B cell (primary cell): ENCODE results near the gene TOMM34. TPM values are rescaled to one million over a fixed set of nuclear protein-coding genes. Genes with fewer than 3 reads are reported as not detected.

ENCODE experiments used
- ATAC-seq: fragments of 200-7000 bp; cut with Tn5 transposase; one replicate; pipeline ENCODE4 v1.10.0; 2021; ENCODE audit warnings: low read depth, mild to moderate bottlenecking, moderate number of reproducible peaks, moderate library complexity
- CTCF ChIA-PET: fragments of 350-600 bp; sonication (Branson Sonifier 250); formaldehyde crosslinking; loops from one replicate; lab custom pipeline; 2021; ENCODE audit warnings: antibody characterized with exemption, inconsistent platforms; lab: Charles Lee
- POLR2A ChIA-PET: fragments of 350-600 bp; sonication (Branson Sonifier 250); formaldehyde crosslinking; loops from one replicate; lab custom pipeline; 2021; ENCODE audit warnings: antibody characterized with exemption; lab: Charles Lee
- DNase-seq: peaks from one replicate; pipeline ENCODE4 v3.0.0; 2013
- H2AFZ ChIP-seq: 2 replicates; pipeline ENCODE4 v1.6.1; 2012; ENCODE audit warnings: mild to moderate bottlenecking, low read depth, low read length; ENCODE audit not compliant: insufficient read depth, poor library complexity, severe bottlenecking
- H3K27ac ChIP-seq, 2 donors: 1 replicate in 1 of 2; 2 replicates in 1 of 2; pipeline ENCODE4 v1.5.1; 2012 to 2013; ENCODE audit warnings: low read length in 2 of 2, mild to moderate bottlenecking in 2 of 2, moderate library complexity in 1 of 2
- H3K27me3 ChIP-seq, 4 experiments: fragments of 200-600 bp in 1 of 4; sonication (generic) in 1 of 4; replicated peaks in 1 of 4; 1 replicate in 2 of 4; 2 replicates in 2 of 4; pipeline versions ENCODE4 v1.6.1 to v1.7.0; 2013 to 2016; ENCODE audit warnings: low read length in 3 of 4, mild to moderate bottlenecking in 2 of 4, mixed read lengths in 1 of 4, moderate library complexity in 1 of 4; ENCODE audit not compliant: insufficient read depth in 4 of 4, control insufficient read depth in 3 of 4; ENCODE audit errors: control extremely low read depth in 1 of 4
- H3K36me3 ChIP-seq, 2 experiments: replicated peaks in 1 of 2; 1 replicate in 1 of 2; 2 replicates in 1 of 2; pipeline versions ENCODE4 v1.6.1 to v1.7.1; 2013; ENCODE audit warnings: low read length in 1 of 2; ENCODE audit not compliant: insufficient read depth in 2 of 2, control insufficient read depth in 1 of 2; ENCODE audit errors: control extremely low read depth in 1 of 2, extremely low read depth in 1 of 2
- H3K4me1 ChIP-seq, 2 donors: fragments of 200-600 bp in 1 of 2; sonication (generic) in 1 of 2; 1 replicate in 1 of 2; 2 replicates in 1 of 2; pipeline versions ENCODE4 v1.5.1 to v1.6.1; 2013 to 2017; ENCODE audit warnings: low read length in 2 of 2; ENCODE audit not compliant: control insufficient read depth in 2 of 2, insufficient read depth in 2 of 2
- H3K4me2 ChIP-seq: replicated peaks from 2 replicates; pipeline ENCODE3; 2012; ENCODE audit warnings: mild to moderate bottlenecking, low read depth, low read length; ENCODE audit not compliant: poor library complexity, severe bottlenecking
- H3K4me3 ChIP-seq, 5 experiments: fragments of 200-600 bp in 1 of 5; sonication (generic) in 1 of 5; 1 replicate in 3 of 5; 2 replicates in 2 of 5; pipeline versions ENCODE4 v1.5.1 to v1.7.0; 2011 to 2016; ENCODE audit warnings: low read length in 4 of 5, mild to moderate bottlenecking in 4 of 5, low read depth in 2 of 5, control low read depth in 1 of 5, moderate library complexity in 1 of 5; ENCODE audit not compliant: insufficient read depth in 1 of 5; ENCODE audit errors: control extremely low read depth in 1 of 5, extremely low read depth in 1 of 5
- H3K79me2 ChIP-seq: fragments of 200-600 bp; sonication (generic); one replicate; pipeline ENCODE4 v1.6.0; 2016; ENCODE audit warnings: low read length; ENCODE audit not compliant: control insufficient read depth, insufficient read depth
- H3K9ac ChIP-seq: fragments of 200-600 bp; sonication (generic); 2 replicates; pipeline ENCODE4 v1.6.1; 2017; ENCODE audit warnings: mild to moderate bottlenecking, low read length, moderate library complexity
- H3K9me3 ChIP-seq, 3 donors: one replicate each; pipeline versions ENCODE4 v1.6.1 to v1.7.1; 2013; ENCODE audit warnings: low read length in 2 of 3; ENCODE audit not compliant: control insufficient read depth in 2 of 3, insufficient read depth in 1 of 3; ENCODE audit errors: control extremely low read depth in 1 of 3
- H4K20me1 ChIP-seq: 2 replicates; pipeline ENCODE4 v1.6.0; 2012; ENCODE audit warnings: mild to moderate bottlenecking, low read length; ENCODE audit not compliant: insufficient read depth, control insufficient read depth, poor library complexity, severe bottlenecking
- H3K27ac Mint-ChIP-seq: one replicate; pipeline ENCODE4 v1.8.0; 2021; ENCODE audit warnings: mixed read lengths
- H3K27me3 Mint-ChIP-seq: one replicate; pipeline ENCODE4 v1.8.0; 2021; ENCODE audit warnings: mixed read lengths
- H3K4me1 Mint-ChIP-seq: one replicate; pipeline ENCODE4 v1.8.0; 2021; ENCODE audit warnings: mixed read lengths
- H3K4me3 Mint-ChIP-seq: one replicate; pipeline ENCODE4 v1.8.0; 2021; ENCODE audit warnings: mixed read lengths
- H3K9me3 Mint-ChIP-seq: one replicate; pipeline ENCODE4 v1.8.0; 2022; ENCODE audit warnings: mixed read lengths; ENCODE audit not compliant: insufficient read depth
- CTCF ChIP-seq: fragments of 200-600 bp; IDR thresholded peaks from one replicate; pipeline ENCODE4 v1.8.0; 2022; ENCODE audit warnings: antibody characterized with exemption, mild to moderate bottlenecking
- EZH2 ChIP-seq: IDR thresholded peaks from 2 replicates; pipeline ENCODE4 v1.6.1; 2012; ENCODE audit warnings: borderline replicate concordance, low read depth, mild to moderate bottlenecking, moderate library complexity, low read length; ENCODE audit not compliant: insufficient read depth, poor library complexity, severe bottlenecking
- WGBS: methylation state at CpG from one replicate; pipeline ENCODE4 v1.1.5; 2013; ENCODE audit warnings: missing lambda C conversion rate; ENCODE audit not compliant: insufficient coverage; 5-methylcytosine and 5-hydroxymethylcytosine counted together
- intact Hi-C: fragments of 100-400 bp; cut with micrococcal nuclease; formaldehyde crosslinking; loops from one replicate; pipeline ENCODE4 v1.10.0; 2022
- polyA plus RNA-seq: library from polyadenylated mRNA; depleted of rRNA; stranded (reverse); fragments of >200 nt; gene quantifications from 2 replicates; pipeline ENCODE4 v1.2.3, GENCODE V29; 2012
- total RNA-seq, 2 donors: library from RNA; stranded (reverse); fragments of 120-200 nt in 1 of 2; gene quantifications; 1 replicate in 1 of 2; 2 replicates in 1 of 2; pipeline versions ENCODE4 v1.2.3 to v1.2.4, GENCODE V29; 2013 to 2022

The TOMM34 gene
- total and polyA plus RNA-seq, 2 donors (not counting 1 experiment from before 2014, with no cell fraction given) = 19.1 to 21.8 TPM

- H3K4me3 Mint-ChIP-seq = peak overlapping the region; percentile 91
- H3K4me1 Mint-ChIP-seq = peaks cover 24% of the 10 kb centered on the region
- intact Hi-C loops = loop anchor here (2.0 kb wide), 2 partner anchors 50 to 186 kb away; partner anchors contain the start of gene TOMM34
- peaks cover 1 to 35% of the 10 kb centered on the region in 2 experiments for H3K36me3 ChIP-seq
- 86% methylated on average over 10 of the region's 17 CpGs for WGBS
- H3K9ac ChIP-seq = peak overlapping the region; percentile 80
- no peaks in the 10 kb centered on the region for H3K27me3 ChIP-seq
- POLR2A ChIA-PET = no interaction called here
- CTCF ChIA-PET = interaction anchor here (1.1 to 3.1 kb wide), 3 partner anchors 22 to 185 kb away, joined by 3 to 13 read pairs (median 5); partner anchors contain the start of gene YWHAB
- peaks cover 14% of the 10 kb centered on the region for H3K79me2 ChIP-seq
- no peak for TF ChIP-seq CTCF
- TF ChIP-seq EZH2 = no peak
- ATAC-seq = no peak
- H2AFZ ChIP-seq = peak overlapping the region; percentile 84
- no peaks in the 10 kb centered on the region for H3K9me3 ChIP-seq
- H4K20me1 ChIP-seq = peaks cover 12% of the 10 kb centered on the region
- peak overlapping the region; percentile 65 for H3K27ac Mint-ChIP-seq
- no peaks in the 10 kb centered on the region for H3K9me3 Mint-ChIP-seq
- no peak overlapping the region for H3K27ac ChIP-seq
- peaks cover 13 to 18% of the 10 kb centered on the region in 2 donors for H3K4me1 ChIP-seq
- no peaks in the 10 kb centered on the region for H3K27me3 Mint-ChIP-seq
- peak overlapping the region; percentile 93 for H3K4me2 ChIP-seq
- H3K4me3 ChIP-seq = peak overlapping the region; percentile 50 to 85 (median 81)
- DNase-seq = no peak
These were observed 49.4 kb downstream of the TOMM34 start for GRCh38 chr20:44910690-44911262.
